ENCODE data around the gene SFT2D1.

The SFT2D1 gene

GRCh38 chr6:166306378-166307081 is 35.8 kb downstream of the SFT2D1 start:
- DNase-seq, result no peak

- no peak for DNase-seq
Observed at GRCh38 chr6:166305562-166306117, 36.7 kb downstream of the SFT2D1 start.

- DNase-seq, result no peak
Observed at GRCh38 chr6:166304106-166304505, 38.2 kb downstream of the SFT2D1 start.

GRCh38 chr6:166301611-166302529 is 40.5 kb downstream of the SFT2D1 start:
- DNase-seq, result no peak

GRCh38 chr6:166300357-166300987 is 41.9 kb downstream of the SFT2D1 start:
- no peak for DNase-seq

GRCh38 chr6:166297606-166298005 is 44.7 kb downstream of the SFT2D1 start:
- no peak for DNase-seq

GRCh38 chr6:166296035-166296883 is 46.1 kb downstream of the SFT2D1 start:
- DNase-seq, result no peak

- no peak for DNase-seq
Observed at GRCh38 chr6:166293731-166294584, 48.4 kb downstream of the SFT2D1 start.

- no peak for DNase-seq
Observed at GRCh38 chr6:166289207-166290060, 52.9 kb downstream of the SFT2D1 start.

- no peak for DNase-seq
Observed at GRCh38 chr6:166286839-166287271, 55.5 kb downstream of the SFT2D1 start.

- DNase-seq, result no peak
Observed at GRCh38 chr6:166285233-166285632, 57.1 kb downstream of the SFT2D1 start.

GRCh38 chr6:166284640-166285039 is 57.7 kb downstream of the SFT2D1 start:
- DNase-seq, result no peak

- DNase-seq, result no peak
Observed at GRCh38 chr6:166282394-166283032, 59.8 kb downstream of the SFT2D1 start.

GRCh38 chr6:166281104-166281503 is 61.2 kb downstream of the SFT2D1 start:
- no peak for DNase-seq

GRCh38 chr6:166279393-166279679 is 63.0 kb downstream of the SFT2D1 start:
- DNase-seq, result no peak

GRCh38 chr6:166278579-166279392 is 63.6 kb downstream of the SFT2D1 start:
- DNase-seq, result no peak

- no peak for DNase-seq
Observed at GRCh38 chr6:166277892-166278578, 64.3 kb downstream of the SFT2D1 start.

- DNase-seq, result no peak
Observed at GRCh38 chr6:166277018-166277417, 65.3 kb downstream of the SFT2D1 start.
